ENCODE results near the gene ACP2. TPM values are rescaled to one million over a fixed set of nuclear protein-coding genes. Genes with fewer than 3 reads are reported as not detected.
"Not testable (repeated sequence)": the region's sequence is repeated elsewhere in the genome, so short reads cannot be mapped to it uniquely, and the experiment has no call there.

Gene ACP2
- total RNA-seq, 2 experiments from 2014 or later, result 26.5 to 31.1 TPM

DNA sequence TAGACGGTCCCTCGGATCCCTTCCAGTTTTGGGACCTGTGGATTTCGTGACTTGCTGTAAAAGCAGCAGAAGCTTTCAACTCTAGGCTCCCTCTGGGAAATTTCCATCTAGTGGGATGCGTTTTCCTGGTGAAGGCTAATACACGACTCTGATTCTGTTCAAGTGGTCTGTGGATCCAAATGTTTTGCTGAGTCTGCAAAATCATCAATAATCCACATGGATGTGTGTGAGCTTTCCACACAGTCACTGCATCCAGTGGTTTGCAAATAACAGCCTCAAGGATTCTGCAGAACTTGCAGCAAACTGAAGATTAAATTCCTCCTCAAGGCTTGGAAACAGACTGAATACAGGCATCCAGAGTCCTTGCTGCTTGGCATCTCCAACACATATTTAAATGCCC is 46.0 kb downstream of the ACP2 start:
- no peaks in the 10 kb centered on the region for H3K4me1 Mint-ChIP-seq
- no peak overlapping the region for H3K27ac Mint-ChIP-seq
- no peaks in the 10 kb centered on the region for H3K36me3 Mint-ChIP-seq
- no peaks in the 10 kb centered on the region for H3K9me3 Mint-ChIP-seq
- H3K4me3 Mint-ChIP-seq, result no peak overlapping the region
- no peak for DNase-seq
- peaks cover 16% of the 10 kb centered on the region for H3K27me3 Mint-ChIP-seq
- POLR2A ChIA-PET, result interaction anchor here (0.6 to 1.0 kb wide), 2 partner anchors 11 to 233 kb away, joined by 4 to 5 read pairs; no protein-coding TSS in a partner anchor
- ATAC-seq (ENCODE audit: low read depth), result no peak

DNA sequence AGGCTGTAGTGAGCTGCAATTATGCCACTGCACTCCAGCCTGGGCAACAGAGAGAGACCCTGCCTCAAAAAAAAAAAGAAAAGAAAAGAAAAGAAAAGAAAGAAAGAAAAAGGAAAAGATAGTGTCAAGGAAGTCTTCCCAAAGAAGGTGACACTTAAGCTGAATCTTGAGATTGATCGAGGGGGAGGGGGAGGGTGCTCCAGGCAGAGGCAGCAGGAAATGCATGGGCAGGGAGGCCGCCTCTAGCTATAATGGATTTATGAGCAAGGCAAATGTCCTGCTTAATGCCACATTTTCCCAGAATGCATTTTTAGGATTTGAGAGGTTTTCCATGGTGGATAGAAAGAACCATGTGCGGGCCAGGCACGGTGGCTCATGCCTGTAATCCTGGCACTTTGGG is 47.6 kb downstream of the ACP2 start:
- Mint-ChIP-seq H3K36me3 (no peaks in the 10 kb centered on the region), H3K4me3 (no peak overlapping the region), H3K4me1 (no peaks in the 10 kb centered on the region), H3K9me3 (no peaks in the 10 kb centered on the region), H3K27me3 (peaks cover 18% of the 10 kb centered on the region), H3K27ac (no peak overlapping the region)
- POLR2A ChIA-PET, result interaction anchor here (0.7 kb wide), 1 partner anchor 14 kb away, joined by 4 read pairs; the partner anchor contains the start of gene DDB2
- no peak for ATAC-seq (ENCODE audit: low read depth)
- no peak for DNase-seq

DNA sequence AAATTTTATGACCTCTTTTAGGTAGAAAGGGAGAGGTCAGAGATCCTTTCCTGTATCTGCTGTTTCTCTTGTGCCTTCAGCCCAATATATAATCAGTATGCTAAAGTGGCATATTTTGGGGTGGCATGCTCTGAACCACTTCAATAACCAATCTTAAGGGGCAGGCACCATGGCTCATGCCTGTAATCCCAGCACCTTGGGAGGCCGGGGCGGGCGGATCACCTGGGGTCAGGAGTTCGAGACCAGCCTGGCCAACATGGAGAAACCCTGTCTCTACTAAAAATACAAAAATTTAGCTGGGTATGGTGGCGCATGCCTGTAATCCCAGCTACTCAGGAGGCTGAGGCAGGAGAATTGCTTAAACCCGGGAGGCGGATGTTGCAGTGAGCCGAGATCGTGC is 50.5 kb downstream of the ACP2 start:
- H3K27me3 Mint-ChIP-seq, result peaks cover 22% of the 10 kb centered on the region
- DNase-seq, H3K27ac Mint-ChIP-seq: not testable (repeated sequence)

DNA sequence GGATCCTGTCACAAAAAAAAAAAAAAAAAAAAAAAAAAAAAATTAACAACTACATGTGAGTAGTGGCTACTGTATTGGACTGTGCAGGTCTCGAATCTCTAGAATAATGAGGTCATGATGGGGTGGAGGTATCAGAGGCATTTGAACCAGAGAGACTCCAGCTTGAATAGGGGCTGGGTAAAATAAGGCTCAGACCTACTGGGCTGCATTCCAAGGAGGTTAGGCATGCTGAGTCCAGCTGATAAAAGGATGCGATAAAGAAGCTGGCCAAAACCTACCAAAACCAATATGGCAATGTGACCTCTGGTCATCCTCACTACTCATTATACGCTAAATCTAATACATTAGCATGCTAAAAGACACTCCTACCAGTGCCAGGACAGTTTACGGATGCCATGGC is 56.5 kb downstream of the ACP2 start:
- no peak overlapping the region for H3K27ac Mint-ChIP-seq
- DNase-seq, result no peak
- no peaks in the 10 kb centered on the region for H3K36me3 Mint-ChIP-seq
- POLR2A ChIA-PET, result interaction anchor here (1.6 kb wide), 1 partner anchor 23 kb away, joined by 6 read pairs; the partner anchor contains the start of gene DDB2
- peaks cover 45% of the 10 kb centered on the region for H3K27me3 Mint-ChIP-seq
- no peaks in the 10 kb centered on the region for H3K9me3 Mint-ChIP-seq
- H3K4me3 Mint-ChIP-seq, result no peak overlapping the region
- H3K4me1 Mint-ChIP-seq, result peaks cover 4% of the 10 kb centered on the region
- ATAC-seq (ENCODE audit: low read depth), result no peak

More for the DNA sequence above, 50.5 kb downstream of the ACP2 start:
- H3K9me3 Mint-ChIP-seq; ATAC-seq (ENCODE audit: low read depth); H3K4me1 Mint-ChIP-seq; H3K36me3 Mint-ChIP-seq; H3K4me3 Mint-ChIP-seq; POLR2A ChIA-PET: not testable (repeated sequence)

DNA sequence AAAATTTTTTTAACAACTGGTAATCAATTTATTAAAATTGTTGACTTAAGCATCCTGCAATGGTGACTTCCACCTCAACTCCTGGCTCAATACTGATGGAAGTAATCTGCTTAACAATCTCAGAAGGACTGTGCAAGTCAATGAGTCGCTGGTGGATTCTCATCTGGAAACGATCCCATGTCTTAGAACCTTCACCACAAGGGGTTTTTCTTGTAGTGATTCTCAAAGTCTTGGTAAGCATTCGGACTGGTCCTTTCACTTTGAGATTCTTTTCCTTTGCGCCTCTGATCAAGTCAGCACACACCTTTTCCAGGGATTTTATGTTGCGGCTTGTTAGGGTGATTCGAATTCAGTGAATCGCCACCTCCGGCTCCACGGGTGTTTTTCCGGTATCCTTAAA is 57.5 kb downstream of the ACP2 start:
- H3K4me3 Mint-ChIP-seq; H3K27ac Mint-ChIP-seq; DNase-seq; H3K36me3 Mint-ChIP-seq; H3K4me1 Mint-ChIP-seq; H3K9me3 Mint-ChIP-seq; ATAC-seq (ENCODE audit: low read depth): not testable (repeated sequence)
- peaks cover 47% of the 10 kb centered on the region for H3K27me3 Mint-ChIP-seq
- POLR2A ChIA-PET, result interaction anchor here (1.6 kb wide), 1 partner anchor 24 kb away, joined by 6 read pairs; the partner anchor contains the start of gene DDB2

Other genes starting within 250 kb of the ACP2 start
- 100 to 1,000 TPM; 108 to 113 TPM for gene ARFGAP2, start 71.9 kb downstream of the ACP2 start, total RNA-seq
- 1 to 10 TPM; 1.1 to 1.3 TPM for gene PACSIN3, start 62.4 kb downstream of the ACP2 start, total RNA-seq
- 100 to 1,000 TPM; 178 to 181 TPM for gene DDB2, start 33.8 kb downstream of the ACP2 start, total RNA-seq
- gene NR1H3, start 9.2 kb upstream of the ACP2 start, total RNA-seq, result 10 to 100 TPM; 11.7 to 15.1 TPM
- gene MADD, start 21.3 kb upstream of the ACP2 start, total RNA-seq, result 100 to 1,000 TPM; 113 to 114 TPM
- under 1 TPM in 1 of 2 experiments, not detected in 1; 0.11 TPM for gene MYBPC3, start 103.9 kb upstream of the ACP2 start, total RNA-seq
- 1 to 10 TPM; 2.9 to 3.5 TPM for gene SPI1, start 129.7 kb upstream of the ACP2 start, total RNA-seq
- 10 to 100 TPM; 33.1 to 38.2 TPM for gene SLC39A13, start 159.8 kb upstream of the ACP2 start, total RNA-seq
- 100 to 1,000 TPM; 113 to 115 TPM for gene PSMC3, start 177.6 kb upstream of the ACP2 start, total RNA-seq
- gene RAPSN, start 200.3 kb upstream of the ACP2 start, total RNA-seq, result under 1 TPM; 0.42 to 0.91 TPM